ENCODE measurements around the gene MFAP2. TPM values are rescaled to one million over a fixed set of nuclear protein-coding genes. Genes with fewer than 3 reads are reported as not detected.

MFAP2 gene
- total and polyA plus RNA-seq, 7 donors = 0.40 to 4.0 (median 0.67) TPM

- H3K36me3 ChIP-seq (ENCODE audit: insufficient read depth in 1 of 2, low read depth in 1 of 2) = no peaks in the 10 kb centered on the region
- H3K4me1 ChIP-seq = peaks cover 11% of the 10 kb centered on the region
- 1% methylated on average over 14 to 15 of the region's 15 CpGs for WGBS, 3 donors
- ATAC-seq = peak in 3 of 4 donors; percentile 4 to 10 (median 9)
- DNase-seq = no peak
- peak overlapping the region; percentile 97 for H3K4me3 ChIP-seq
- no peak for TF ChIP-seq CTCF (IDR thresholded peaks at IDR 0.05)
- no peaks in the 10 kb centered on the region for H3K27me3 ChIP-seq (ENCODE audit: insufficient read depth in 3 of 3, low read length in 2 of 3)
- no peak overlapping the region for H3K27ac ChIP-seq
- intact Hi-C loops (cut with DNase I) = no loop called here
- no peaks in the 10 kb centered on the region for H3K9me3 ChIP-seq
Measured at GRCh38 chr1:17011092-17011438, 30.6 kb upstream of the MFAP2 start.

- peaks cover 0 to 12% of the 10 kb centered on the region in 2 donors for H3K36me3 ChIP-seq (ENCODE audit: insufficient read depth in 1 of 2, low read depth in 1 of 2)
- H3K27me3 ChIP-seq (ENCODE audit: insufficient read depth in 3 of 3, low read length in 2 of 3) = no peaks in the 10 kb centered on the region
- DNase-seq = peak in 1 of 2 donors; percentile 46
- H3K4me3 ChIP-seq = no peak overlapping the region
- H3K27ac ChIP-seq = no peak overlapping the region
- H3K9me3 ChIP-seq = no peaks in the 10 kb centered on the region
- no peak for TF ChIP-seq CTCF (IDR thresholded peaks at IDR 0.05)
- intact Hi-C loops (cut with DNase I) = no loop called here
- H3K4me1 ChIP-seq = peaks cover 11% of the 10 kb centered on the region
- ATAC-seq = no peak
- WGBS, 3 donors = 55 to 67% (median 63%) methylated on average over 3 to 4 of the region's 4 CpGs
Measured at GRCh38 chr1:17009706-17010105, 29.3 kb upstream of the MFAP2 start.

GRCh38 chr1:17008208-17008855, 27.9 kb upstream of the MFAP2 start:
- DNase-seq (peak in 1 of 2 donors; percentile 39), ATAC-seq (no peak)
- H3K4me1 ChIP-seq = peaks cover 16% of the 10 kb centered on the region
- H3K4me3 ChIP-seq = no peak overlapping the region
- peaks cover 0 to 23% of the 10 kb centered on the region in 2 donors for H3K36me3 ChIP-seq (ENCODE audit: insufficient read depth in 1 of 2, low read depth in 1 of 2)
- H3K9me3 ChIP-seq = no peaks in the 10 kb centered on the region
- intact Hi-C loops (cut with DNase I) = no loop called here
- no peaks in the 10 kb centered on the region for H3K27me3 ChIP-seq (ENCODE audit: insufficient read depth in 3 of 3, low read length in 2 of 3)
- no peak for TF ChIP-seq CTCF (IDR thresholded peaks at IDR 0.05)
- no peak overlapping the region for H3K27ac ChIP-seq
- WGBS, 3 donors = 88 to 93% (median 91%) methylated on average over 15 of the region's 15 CpGs

GRCh38 chr1:17007121-17007520, 26.7 kb upstream of the MFAP2 start:
- DNase-seq (peak in 1 of 2 donors; percentile 44), ATAC-seq (no peak)
- Histone ChIP-seq H3K4me3 (no peak overlapping the region), H3K36me3 (ENCODE audit: insufficient read depth in 1 of 2, low read depth in 1 of 2) (peaks cover 0 to 34% of the 10 kb centered on the region in 2 donors), H3K27me3 (ENCODE audit: insufficient read depth in 3 of 3, low read length in 2 of 3) (no peaks in the 10 kb centered on the region), H3K4me1 (peaks cover 16% of the 10 kb centered on the region), H3K27ac (no peak overlapping the region), H3K9me3 (no peaks in the 10 kb centered on the region)
- intact Hi-C loops (cut with DNase I) = no loop called here
- 91 to 94% (median 92%) methylated on average over 8 of the region's 8 CpGs for WGBS, 3 donors
- TF ChIP-seq CTCF (IDR thresholded peaks at IDR 0.05) = no peak

- H3K36me3 ChIP-seq (ENCODE audit: insufficient read depth in 1 of 2, low read depth in 1 of 2) = peaks cover 0 to 49% of the 10 kb centered on the region in 2 donors
- intact Hi-C loops (cut with DNase I) = no loop called here
Measured at GRCh38 chr1:17005365-17005740, 24.9 kb upstream of the MFAP2 start.

More at GRCh38 chr1:17005365-17005740, 24.9 kb upstream of the MFAP2 start:
- Histone ChIP-seq H3K9me3 (no peaks in the 10 kb centered on the region), H3K27me3 (ENCODE audit: insufficient read depth in 3 of 3, low read length in 2 of 3) (no peaks in the 10 kb centered on the region), H3K27ac (no peak overlapping the region), H3K4me1 (peaks cover 8% of the 10 kb centered on the region), H3K4me3 (no peak overlapping the region)
- ATAC-seq (no peak), DNase-seq (peak in 1 of 2 donors; percentile 35)
- no peak for TF ChIP-seq CTCF (IDR thresholded peaks at IDR 0.05)
- WGBS, 3 donors = 91 to 92% (median 92%) methylated on average over 19 of the region's 19 CpGs
